GM23338 (cell line): ENCODE measurements around the gene GDF7. TPM values are rescaled to one million over a fixed set of nuclear protein-coding genes. Genes with fewer than 3 reads are reported as not detected.

Experiments
- ATAC-seq: fragments of 200-7000 bp; cut with Tn5 transposase; 3 replicates; pipeline ENCODE4 v1.9.1; 2020
- DNase-seq: peaks from one replicate; pipeline ENCODE4 v3.0.0-alpha.2; 2015; ENCODE audit warnings: low spot score
- H2AFZ ChIP-seq: fragments of 200-600 bp; sonication (generic); 2 replicates; pipeline ENCODE4 v1.8.0; 2016; ENCODE audit warnings: antibody characterized with exemption, mild to moderate bottlenecking, moderate library complexity
- H3F3A ChIP-seq: fragments of 200-600 bp; sonication (generic); replicated peaks from 2 replicates; pipeline ENCODE4 v1.8.0; 2017; ENCODE audit warnings: antibody characterized with exemption, mixed run types, low read depth
- H3K27ac ChIP-seq: fragments of 200-600 bp; sonication (generic); 2 replicates; pipeline ENCODE4 v1.6.1; 2016; ENCODE audit warnings: low read depth
- H3K27me3 ChIP-seq: fragments of 200-600 bp; sonication (generic); 2 replicates; pipeline ENCODE4 v1.8.0; 2016; ENCODE audit warnings: mild to moderate bottlenecking, mixed run types, moderate library complexity; ENCODE audit not compliant: insufficient read depth
- H3K36me3 ChIP-seq: fragments of 200-600 bp; sonication (generic); 2 replicates; pipeline ENCODE4 v1.8.0; 2016; ENCODE audit warnings: mild to moderate bottlenecking; ENCODE audit not compliant: insufficient read depth
- H3K4me1 ChIP-seq: fragments of 200-600 bp; sonication (generic); 2 replicates; pipeline ENCODE4 v1.8.0; 2016; ENCODE audit warnings: mild to moderate bottlenecking, moderate library complexity; ENCODE audit not compliant: insufficient read depth
- H3K4me2 ChIP-seq: fragments of 200-600 bp; sonication (generic); 2 replicates; pipeline ENCODE4 v1.7.1; 2017; ENCODE audit warnings: mixed run types
- H3K4me3 ChIP-seq: fragments of 200-600 bp; sonication (generic); 2 replicates; pipeline ENCODE4 v1.6.1; 2016; ENCODE audit warnings: mixed run types
- H3K79me2 ChIP-seq: fragments of 200-600 bp; sonication (generic); replicated peaks from 2 replicates; pipeline ENCODE4 v1.8.0; 2017; ENCODE audit warnings: mild to moderate bottlenecking; ENCODE audit not compliant: insufficient read depth
- H3K9me2 ChIP-seq: fragments of 200-600 bp; sonication (generic); 2 replicates; pipeline ENCODE4 v1.8.0; 2017; ENCODE audit not compliant: insufficient read depth
- H4K20me1 ChIP-seq: fragments of 200-600 bp; sonication (generic); replicated peaks from 2 replicates; pipeline ENCODE4 v1.8.0; 2017; ENCODE audit warnings: mild to moderate bottlenecking; ENCODE audit not compliant: insufficient read depth
- H3K27ac Mint-ChIP-seq: 2 replicates; pipeline ENCODE4 v1.8.0; 2020; ENCODE audit warnings: inconsistent platforms, mild to moderate bottlenecking, moderate library complexity, mixed read lengths
- H3K27me3 Mint-ChIP-seq: 3 replicates; pipeline ENCODE4 v1.8.0; 2022; ENCODE audit warnings: low read depth, mild to moderate bottlenecking, moderate library complexity, mixed read lengths, inconsistent platforms; ENCODE audit not compliant: insufficient read depth, poor library complexity
- H3K36me3 Mint-ChIP-seq: 3 replicates; pipeline ENCODE4 v1.8.0; 2021; ENCODE audit warnings: low read depth, mild to moderate bottlenecking, inconsistent platforms, moderate library complexity, mixed read lengths
- H3K4me1 Mint-ChIP-seq: 3 replicates; pipeline ENCODE4 v1.8.0; 2020; ENCODE audit warnings: mild to moderate bottlenecking, inconsistent platforms, mixed read lengths
- H3K4me3 Mint-ChIP-seq: 3 replicates; pipeline ENCODE4 v1.8.0; 2021; ENCODE audit warnings: moderate library complexity, mild to moderate bottlenecking, inconsistent platforms, mixed read lengths
- H3K9me3 Mint-ChIP-seq: 3 replicates; pipeline ENCODE4 v1.8.0; 2020; ENCODE audit warnings: moderate library complexity, mild to moderate bottlenecking, inconsistent platforms, mixed read lengths
- CREB1 ChIP-seq: fragments of 250-450 bp; sonication (Bioruptor Pico); IDR thresholded peaks from 2 replicates; pipeline ENCODE4 v1.5.0; 2020; ENCODE audit warnings: low read depth, mild to moderate bottlenecking, moderate library complexity
- CTCF ChIP-seq, 2 experiments: fragments of 200-600 bp in 1 of 2; sonication (generic) in 1 of 2; conservative IDR thresholded peaks; 2 replicates each; pipeline versions ENCODE4 v1.5.1 to v1.6.1; 2016 to 2017; ENCODE audit warnings: antibody characterized with exemption in 2 of 2, low read depth in 2 of 2, mild to moderate bottlenecking in 2 of 2, moderate library complexity in 1 of 2
- EZH2 ChIP-seq: fragments of 200-600 bp; sonication (generic); IDR thresholded peaks from one replicate; pipeline ENCODE4 v1.8.0; 2017; ENCODE audit warnings: antibody characterized with exemption, mild to moderate bottlenecking, low read depth; ENCODE audit not compliant: unreplicated experiment
- EZH2phosphoT487 ChIP-seq: fragments of 200-600 bp; sonication (generic); IDR thresholded peaks from one replicate; pipeline ENCODE4 v1.8.1; 2018; ENCODE audit warnings: antibody characterized with exemption; ENCODE audit not compliant: unreplicated experiment
- JUNB ChIP-seq: IDR thresholded peaks from one replicate; pipeline ENCODE4 v1.6.1; 2016; ENCODE audit warnings: antibody characterized with exemption; ENCODE audit not compliant: unreplicated experiment
- NANOG ChIP-seq: IDR thresholded peaks from 2 replicates; pipeline ENCODE4 v1.6.1; 2016; ENCODE audit warnings: antibody characterized with exemption, borderline replicate concordance
- POLR2AphosphoS5 ChIP-seq: IDR thresholded peaks from 2 replicates; pipeline ENCODE4 v1.6.1; 2016; ENCODE audit warnings: antibody characterized with exemption, low read depth
- REST ChIP-seq: IDR thresholded peaks from one replicate; pipeline ENCODE4 v1.6.1; 2018; ENCODE audit warnings: antibody characterized with exemption; ENCODE audit not compliant: unreplicated experiment
- STAT1 ChIP-seq: IDR thresholded peaks from one replicate; pipeline ENCODE4 v1.6.1; 2016; ENCODE audit warnings: antibody characterized with exemption; ENCODE audit not compliant: unreplicated experiment
- ZNF114 ChIP-seq: fragments of 250-450 bp; sonication (Bioruptor Pico); IDR thresholded peaks from 2 replicates; pipeline ENCODE4 v1.5.0; 2020; ENCODE audit warnings: mild to moderate bottlenecking, moderate library complexity
- ZNF331 ChIP-seq: fragments of 250-450 bp; sonication (Bioruptor Pico); IDR thresholded peaks from 2 replicates; pipeline ENCODE4 v1.5.0; 2020; ENCODE audit warnings: low read depth, mild to moderate bottlenecking, moderate library complexity
- polyA plus RNA-seq: library from polyadenylated mRNA; unstranded; fragments of >200 nt; fragmentation: Nextera tagmentation; extraction: Ambion mirVana; gene quantifications from 2 replicates; pipeline ENCODE4 v1.2.1, GENCODE V29; 2016
- total RNA-seq: library from RNA; depleted of rRNA; stranded (reverse); fragments of >200 nt; shearing (Covaris generic); gene quantifications from 2 replicates; pipeline ENCODE4 v1.2.3, GENCODE V29; 2014
- TF ChIP-seq, protein P1 (sequence below): IDR thresholded peaks from 2 replicates; pipeline ENCODE4 v1.6.1; 2016; ENCODE audit warnings: antibody characterized with exemption
- TF ChIP-seq, protein P2 (sequence below): fragments of 250-450 bp; sonication (Bioruptor Pico); IDR thresholded peaks from 2 replicates; pipeline ENCODE4 v1.5.0; 2020; ENCODE audit warnings: mild to moderate bottlenecking, moderate library complexity

Gene GDF7
- total and polyA plus RNA-seq, 2 experiments from 2014 or later = 0.19 to 0.52 TPM

DNA sequence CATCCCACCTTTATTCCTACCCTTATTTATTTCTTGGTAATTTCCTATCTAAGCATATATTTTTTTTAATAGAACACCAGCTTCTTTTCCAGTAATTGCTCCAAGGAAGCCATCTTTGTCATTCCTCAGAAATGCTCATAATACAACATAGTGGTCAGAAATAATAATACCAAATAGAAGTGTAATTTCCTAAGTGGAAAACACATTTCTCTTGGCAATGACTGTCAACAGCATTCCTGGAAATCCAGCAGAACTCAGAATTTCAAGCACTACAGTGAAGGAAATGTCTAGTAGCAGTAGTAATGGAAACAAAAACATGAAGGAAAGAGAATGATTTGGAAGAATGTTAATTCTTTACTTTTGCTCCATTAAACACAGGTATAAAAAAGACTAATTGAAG, 56.6 kb downstream of the GDF7 start (continued):
- TF ChIP-seq STAT1 (no peak), NANOG (no peak)

- Mint-ChIP-seq H3K36me3 (no peaks in the 10 kb centered on the region), H3K9me3 (no peaks in the 10 kb centered on the region), H3K27me3 (no peaks in the 10 kb centered on the region), H3K27ac (no peak overlapping the region), H3K4me3 (no peak overlapping the region), H3K4me1 (no peaks in the 10 kb centered on the region; the same call in 2 of the 3 replicates)
- Histone ChIP-seq H2AFZ (no peak overlapping the region), H3K4me2 (no peak overlapping the region), H3K4me1 (no peaks in the 10 kb centered on the region), H3K36me3 (no peaks in the 10 kb centered on the region), H3K4me3 (no peak overlapping the region), H3K27ac (no peak overlapping the region), H3K79me2 (peaks cover 6% of the 10 kb centered on the region; the same call in 1 of the 2 replicates), H3F3A (no peaks in the 10 kb centered on the region), H3K27me3 (no peaks in the 10 kb centered on the region), H3K9me2 (no peaks in the 10 kb centered on the region), H4K20me1 (no peaks in the 10 kb centered on the region)
- no peak for ATAC-seq
- no peak for DNase-seq
- TF ChIP-seq ZNF331 (CRISPR knock-in tag) = no peak
- TF ChIP-seq EZH2 = no peak
- TF ChIP-seq, protein P1, sequence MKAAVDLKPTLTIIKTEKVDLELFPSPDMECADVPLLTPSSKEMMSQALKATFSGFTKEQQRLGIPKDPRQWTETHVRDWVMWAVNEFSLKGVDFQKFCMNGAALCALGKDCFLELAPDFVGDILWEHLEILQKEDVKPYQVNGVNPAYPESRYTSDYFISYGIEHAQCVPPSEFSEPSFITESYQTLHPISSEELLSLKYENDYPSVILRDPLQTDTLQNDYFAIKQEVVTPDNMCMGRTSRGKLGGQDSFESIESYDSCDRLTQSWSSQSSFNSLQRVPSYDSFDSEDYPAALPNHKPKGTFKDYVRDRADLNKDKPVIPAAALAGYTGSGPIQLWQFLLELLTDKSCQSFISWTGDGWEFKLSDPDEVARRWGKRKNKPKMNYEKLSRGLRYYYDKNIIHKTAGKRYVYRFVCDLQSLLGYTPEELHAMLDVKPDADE = no peak
- TF ChIP-seq JUNB = no peak
- TF ChIP-seq STAT1 = no peak
- no peak for TF ChIP-seq CREB1
- no peak for TF ChIP-seq ZNF114
- no peak for TF ChIP-seq EZH2phosphoT487
- TF ChIP-seq CTCF (conservative IDR thresholded peaks at IDR 0.05; ENCODE audit: low read depth in 2 of 2) = no peak
- no peak for TF ChIP-seq NANOG
- no peak for TF ChIP-seq POLR2AphosphoS5
- TF ChIP-seq REST = no peak
- TF ChIP-seq, protein P2, sequence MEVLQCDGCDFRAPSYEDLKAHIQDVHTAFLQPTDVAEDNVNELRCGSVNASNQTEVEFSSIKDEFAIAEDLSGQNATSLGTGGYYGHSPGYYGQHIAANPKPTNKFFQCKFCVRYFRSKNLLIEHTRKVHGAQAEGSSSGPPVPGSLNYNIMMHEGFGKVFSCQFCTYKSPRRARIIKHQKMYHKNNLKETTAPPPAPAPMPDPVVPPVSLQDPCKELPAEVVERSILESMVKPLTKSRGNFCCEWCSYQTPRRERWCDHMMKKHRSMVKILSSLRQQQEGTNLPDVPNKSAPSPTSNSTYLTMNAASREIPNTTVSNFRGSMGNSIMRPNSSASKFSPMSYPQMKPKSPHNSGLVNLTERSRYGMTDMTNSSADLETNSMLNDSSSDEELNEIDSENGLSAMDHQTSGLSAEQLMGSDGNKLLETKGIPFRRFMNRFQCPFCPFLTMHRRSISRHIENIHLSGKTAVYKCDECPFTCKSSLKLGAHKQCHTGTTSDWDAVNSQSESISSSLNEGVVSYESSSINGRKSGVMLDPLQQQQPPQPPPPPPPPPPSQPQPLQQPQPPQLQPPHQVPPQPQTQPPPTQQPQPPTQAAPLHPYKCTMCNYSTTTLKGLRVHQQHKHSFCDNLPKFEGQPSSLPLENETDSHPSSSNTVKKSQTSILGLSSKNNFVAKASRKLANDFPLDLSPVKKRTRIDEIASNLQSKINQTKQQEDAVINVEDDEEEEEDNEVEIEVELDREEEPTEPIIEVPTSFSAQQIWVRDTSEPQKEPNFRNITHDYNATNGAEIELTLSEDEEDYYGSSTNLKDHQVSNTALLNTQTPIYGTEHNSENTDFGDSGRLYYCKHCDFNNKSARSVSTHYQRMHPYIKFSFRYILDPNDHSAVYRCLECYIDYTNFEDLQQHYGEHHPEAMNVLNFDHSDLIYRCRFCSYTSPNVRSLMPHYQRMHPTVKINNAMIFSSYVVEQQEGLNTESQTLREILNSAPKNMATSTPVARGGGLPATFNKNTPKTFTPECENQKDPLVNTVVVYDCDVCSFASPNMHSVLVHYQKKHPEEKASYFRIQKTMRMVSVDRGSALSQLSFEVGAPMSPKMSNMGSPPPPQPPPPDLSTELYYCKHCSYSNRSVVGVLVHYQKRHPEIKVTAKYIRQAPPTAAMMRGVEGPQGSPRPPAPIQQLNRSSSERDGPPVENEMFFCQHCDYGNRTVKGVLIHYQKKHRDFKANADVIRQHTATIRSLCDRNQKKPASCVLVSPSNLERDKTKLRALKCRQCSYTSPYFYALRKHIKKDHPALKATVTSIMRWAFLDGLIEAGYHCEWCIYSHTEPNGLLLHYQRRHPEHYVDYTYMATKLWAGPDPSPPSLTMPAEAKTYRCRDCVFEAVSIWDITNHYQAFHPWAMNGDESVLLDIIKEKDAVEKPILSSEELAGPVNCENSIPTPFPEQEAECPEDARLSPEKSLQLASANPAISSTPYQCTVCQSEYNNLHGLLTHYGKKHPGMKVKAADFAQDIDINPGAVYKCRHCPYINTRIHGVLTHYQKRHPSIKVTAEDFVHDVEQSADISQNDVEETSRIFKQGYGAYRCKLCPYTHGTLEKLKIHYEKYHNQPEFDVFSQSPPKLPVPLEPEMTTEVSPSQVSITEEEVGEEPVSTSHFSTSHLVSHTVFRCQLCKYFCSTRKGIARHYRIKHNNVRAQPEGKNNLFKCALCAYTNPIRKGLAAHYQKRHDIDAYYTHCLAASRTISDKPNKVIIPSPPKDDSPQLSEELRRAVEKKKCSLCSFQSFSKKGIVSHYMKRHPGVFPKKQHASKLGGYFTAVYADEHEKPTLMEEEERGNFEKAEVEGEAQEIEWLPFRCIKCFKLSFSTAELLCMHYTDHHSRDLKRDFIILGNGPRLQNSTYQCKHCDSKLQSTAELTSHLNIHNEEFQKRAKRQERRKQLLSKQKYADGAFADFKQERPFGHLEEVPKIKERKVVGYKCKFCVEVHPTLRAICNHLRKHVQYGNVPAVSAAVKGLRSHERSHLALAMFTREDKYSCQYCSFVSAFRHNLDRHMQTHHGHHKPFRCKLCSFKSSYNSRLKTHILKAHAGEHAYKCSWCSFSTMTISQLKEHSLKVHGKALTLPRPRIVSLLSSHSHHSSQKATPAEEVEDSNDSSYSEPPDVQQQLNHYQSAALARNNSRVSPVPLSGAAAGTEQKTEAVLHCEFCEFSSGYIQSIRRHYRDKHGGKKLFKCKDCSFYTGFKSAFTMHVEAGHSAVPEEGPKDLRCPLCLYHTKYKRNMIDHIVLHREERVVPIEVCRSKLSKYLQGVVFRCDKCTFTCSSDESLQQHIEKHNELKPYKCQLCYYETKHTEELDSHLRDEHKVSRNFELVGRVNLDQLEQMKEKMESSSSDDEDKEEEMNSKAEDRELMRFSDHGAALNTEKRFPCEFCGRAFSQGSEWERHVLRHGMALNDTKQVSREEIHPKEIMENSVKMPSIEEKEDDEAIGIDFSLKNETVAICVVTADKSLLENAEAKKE (CRISPR knock-in tag) = no peak
Measured at GRCh38 chr2:20724500-20725053, 57.6 kb downstream of the GDF7 start.
